GM12878 (cell line): ENCODE measurements around the gene ABHD2. TPM values are rescaled to one million over a fixed set of nuclear protein-coding genes. Genes with fewer than 3 reads are reported as not detected.

Source experiments
- ATAC-seq: fragments of 200-7000 bp; cut with Tn5 transposase; 3 replicates; pipeline ENCODE4 v1.9.1; 2020; ENCODE audit warnings: mild to moderate bottlenecking, moderate library complexity
- BruUV-seq: library from RNA; stranded (reverse); fragments of 400-500 nt; replicated peaks from 2 replicates; lab custom pipeline; 2021; lab: Mats Ljungman, UMichigan
- CTCF ChIA-PET: fragments of 300-600 bp; sonication (Branson Sonifier 250); formaldehyde crosslinking; extraction: SDS; loops from one replicate; lab custom pipeline; 2021; ENCODE audit warnings: inconsistent platforms; lab: Yijun Ruan, JAX
- POLR2A ChIA-PET: fragments of 350-600 bp; formaldehyde crosslinking; extraction: SDS; loops from one replicate; lab custom pipeline; 2021; ENCODE audit warnings: inconsistent platforms; lab: Charles Lee
- RAD21 ChIA-PET: fragments of 300-600 bp; sonication (Branson Sonifier 250); formaldehyde crosslinking; loops from one replicate; lab custom pipeline; 2023; ENCODE audit warnings: antibody characterized with exemption; ENCODE audit not compliant: unreplicated experiment; lab: Charles Lee
- SMC1A ChIA-PET: fragments of 300-600 bp; sonication (Branson Sonifier 250); formaldehyde crosslinking; loops from one replicate; lab custom pipeline; 2023; ENCODE audit not compliant: unreplicated experiment, uncharacterized antibody; lab: Charles Lee
- DNase-seq: peaks from one replicate; pipeline ENCODE4 v3.0.0-alpha.2; 2011; ENCODE audit warnings: low read depth, low spot score
- FAIRE-seq: peaks from 3 replicates; lab custom pipeline; 2011; peaks lifted over from hg19 to GRCh38; lab: Jason Lieb, UNC
- H2AFZ ChIP-seq: 2 replicates; pipeline ENCODE4 v1.6.0; 2011; ENCODE audit warnings: low read depth, low read length, control low read depth; ENCODE audit not compliant: control insufficient read depth
- H3K27ac ChIP-seq: 2 replicates; pipeline ENCODE4 v1.5.1; 2011; ENCODE audit warnings: control low read depth; ENCODE audit not compliant: control insufficient read depth, insufficient read depth
- H3K27me3 ChIP-seq, 2 experiments: replicated peaks in 1 of 2; 2 replicates each; pipeline versions ENCODE4 v1.6.0 to v1.6.1; 2011; ENCODE audit warnings: low read length in 1 of 2; ENCODE audit not compliant: control insufficient read depth in 2 of 2, insufficient read depth in 2 of 2
- H3K36me3 ChIP-seq, 2 experiments: 2 replicates each; pipeline ENCODE4 v1.5.1; 2011; ENCODE audit warnings: low read length in 1 of 2; ENCODE audit not compliant: control insufficient read depth in 2 of 2, insufficient read depth in 2 of 2
- H3K4me1 ChIP-seq: 2 replicates; pipeline ENCODE4 v1.6.1; 2011; ENCODE audit warnings: mild to moderate bottlenecking, low read length, moderate library complexity, mixed read lengths; ENCODE audit not compliant: control insufficient read depth, insufficient read depth
- H3K4me2 ChIP-seq: 2 replicates; pipeline ENCODE4 v1.6.0; 2011; ENCODE audit warnings: control low read depth; ENCODE audit not compliant: control insufficient read depth, insufficient read depth
- H3K4me3 ChIP-seq: fragments of 200-600 bp; sonication (generic); 2 replicates; pipeline ENCODE4 v1.5.1; 2016
- H3K79me2 ChIP-seq: 2 replicates; pipeline ENCODE4 v1.6.0; 2011; ENCODE audit warnings: low read length; ENCODE audit not compliant: control insufficient read depth, insufficient read depth
- H3K9ac ChIP-seq: 2 replicates; pipeline ENCODE4 v1.8.0; 2011; ENCODE audit warnings: low read length, control low read depth, mixed read lengths; ENCODE audit not compliant: control insufficient read depth, insufficient read depth
- H3K9me3 ChIP-seq: replicated peaks from 3 replicates; pipeline ENCODE4 v1.5.1; 2011; ENCODE audit warnings: mild to moderate bottlenecking, low read length; ENCODE audit not compliant: control insufficient read depth, insufficient read depth
- H4K20me1 ChIP-seq: 2 replicates; pipeline ENCODE4 v1.6.0; 2011; ENCODE audit not compliant: control insufficient read depth, insufficient read depth
- ASH2L ChIP-seq: fragments of 300-600, 200-600 bp; sonication (generic); IDR thresholded peaks from 2 replicates; pipeline ENCODE4 v1.6.1; 2017; ENCODE audit warnings: low read depth, mild to moderate bottlenecking, borderline replicate concordance
- FOS ChIP-seq: IDR thresholded peaks from 3 replicates; pipeline ENCODE4 v1.6.1; 2011; ENCODE audit warnings: borderline replicate concordance; ENCODE audit not compliant: insufficient read length; ENCODE audit errors: extremely low read depth
- FOXM1 ChIP-seq: IDR thresholded peaks from 2 replicates; pipeline ENCODE4 v1.6.1; 2012; ENCODE audit warnings: low read depth, mild to moderate bottlenecking, inconsistent platforms, low read length, moderate library complexity
- NFYA ChIP-seq: IDR thresholded peaks from 2 replicates; pipeline ENCODE4 v1.6.1; 2011; ENCODE audit warnings: low read depth, mild to moderate bottlenecking, low read length, improper control_type of control experiment, borderline replicate concordance
- SP1 ChIP-seq: IDR thresholded peaks from one replicate; pipeline ENCODE4 v1.6.1; 2011; ENCODE audit warnings: low read depth, low read length
- TARDBP ChIP-seq: IDR thresholded peaks from 2 replicates; pipeline ENCODE4 v1.6.1; 2016; ENCODE audit warnings: borderline replicate concordance
- ZNF217 ChIP-seq: fragments of 450-650 bp; IDR thresholded peaks from 2 replicates; pipeline ENCODE4 v1.6.1; 2017; ENCODE audit warnings: antibody characterized with exemption, mild to moderate bottlenecking
- WGBS: methylation state at CpG from one replicate; pipeline ENCODE4 v1.1.6; 2016; ENCODE audit warnings: low lambda C conversion rate; ENCODE audit not compliant: insufficient replicate concordance, insufficient coverage; ENCODE audit errors: missing lambda C conversion rate; 5-methylcytosine and 5-hydroxymethylcytosine counted together
- in situ Hi-C: fragments of 300-500 bp; cut with MboI; formaldehyde crosslinking; loops from 9 replicates; pipeline ENCODE4 v1.14.3; 2018; ENCODE audit warnings: mixed read lengths
- intact Hi-C: fragments of 100-400 bp; cut with micrococcal nuclease; formaldehyde crosslinking; loops from one replicate; pipeline ENCODE4 v1.14.2; 2022; ENCODE audit not compliant: unreplicated experiment
- polyA plus RNA-seq, 11 experiments: library from polyadenylated mRNA; depleted of rRNA in 4 of 11; unstranded in 6 of 11; stranded (reverse) in 5 of 11; fragments of >200 nt; fragmentation: Nextera tagmentation in 4 of 11; fragmentation: Illumina TruSeq in 1 of 11; extraction: Ambion mirVana in 4 of 11; extraction: Trizol in 1 of 11; gene quantifications; 1 replicate in 1 of 11; 2 replicates in 10 of 11; pipeline versions ENCODE4 v1.2.1 to v1.2.3, GENCODE V29; 2011 to 2016; ENCODE audit warnings: inconsistent platforms in 2 of 11, missing spikeins in 2 of 11, low read depth in 1 of 11
- total RNA-seq, 4 experiments: library from RNA; depleted of rRNA in 3 of 4; stranded (reverse); fragments of >200 nt in 3 of 4; fragmentation: Illumina TruSeq in 1 of 4; extraction: Trizol in 1 of 4; gene quantifications; 2 replicates each; pipeline versions ENCODE4 v1.2.1 to v1.2.3, GENCODE V29; 2013 to 2021
- TF ChIP-seq, protein P1 (sequence below): IDR thresholded peaks from 2 replicates; pipeline ENCODE4 v1.6.1; 2012; ENCODE audit warnings: low read depth, low read length, improper control_type of control experiment

ABHD2 gene
- total and polyA plus RNA-seq, 10 of the 15 experiments (the other 5 are each of a cell fraction or from before 2014, with no cell fraction given), result 1.2 to 33.6 (median 20.4) TPM

DNA sequence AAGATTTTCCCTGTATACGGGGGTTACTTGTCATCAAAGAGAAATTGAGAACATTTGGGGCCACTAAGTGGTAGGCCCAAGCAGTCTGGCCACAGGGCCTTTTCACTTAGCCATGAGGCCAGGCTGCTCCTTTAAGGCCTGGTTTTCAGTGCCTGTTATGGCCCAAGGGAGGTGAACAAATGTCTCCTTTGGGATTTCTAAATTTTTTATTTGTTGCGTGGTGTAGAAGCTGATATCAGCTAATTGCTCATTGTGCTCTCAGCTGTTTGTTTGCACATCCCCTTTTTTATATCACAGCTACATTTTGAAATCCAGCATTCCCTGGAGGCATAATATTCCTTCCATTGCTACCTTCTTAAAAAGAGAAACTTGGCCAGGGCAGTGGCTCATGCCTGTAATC lies 84.7 kb downstream of the ABHD2 start:
- RAD21 ChIA-PET, result interaction anchor here (0.8 to 6.9 kb wide), 4 partner anchors 27 to 114 kb away, joined by 3 to 62 read pairs (median 4); no protein-coding TSS in a partner anchor
- CTCF ChIA-PET, result interaction anchor here (1.1 to 11.1 kb wide), 12 partner anchors 9 to 268 kb away, joined by 3 to 339 read pairs (median 8); partner anchors contain the start of gene ABHD2
- H3K27ac ChIP-seq, result no peak overlapping the region
- no peaks in the 10 kb centered on the region for H3K27me3 ChIP-seq
- H3K4me2 ChIP-seq, result no peak overlapping the region
- H3K9me3 ChIP-seq, result no peaks in the 10 kb centered on the region
- ATAC-seq (no peak), FAIRE-seq (no peak), DNase-seq (no peak)
- in situ Hi-C loops, result no loop called here
- no peak overlapping the region for H3K9ac ChIP-seq
- WGBS, result 74% methylated on average over 2 of the region's 2 CpGs
- H3K4me3 ChIP-seq, result no peak overlapping the region
- no TSS peak for BruUV-seq
- H4K20me1 ChIP-seq, result no peaks in the 10 kb centered on the region
- intact Hi-C loops, result no loop called here
- peaks cover 1 to 10% of the 10 kb centered on the region in 2 experiments for H3K36me3 ChIP-seq
- H2AFZ ChIP-seq, result no peak overlapping the region
- H3K4me1 ChIP-seq, result peaks cover 6% of the 10 kb centered on the region
- SMC1A ChIA-PET, result interaction anchor here (1.2 to 4.9 kb wide), 4 partner anchors 43 to 268 kb away, joined by 4 to 61 read pairs (median 14); no protein-coding TSS in a partner anchor
- TF ChIP-seq ZNF217, result no peak
- TF ChIP-seq SP1, result no peak
- POLR2A ChIA-PET, result interaction anchor here (1.8 kb wide), 1 partner anchor 85 kb away, joined by 5 read pairs; the partner anchor contains the start of gene ABHD2
- H3K79me2 ChIP-seq, result no peaks in the 10 kb centered on the region

DNA sequence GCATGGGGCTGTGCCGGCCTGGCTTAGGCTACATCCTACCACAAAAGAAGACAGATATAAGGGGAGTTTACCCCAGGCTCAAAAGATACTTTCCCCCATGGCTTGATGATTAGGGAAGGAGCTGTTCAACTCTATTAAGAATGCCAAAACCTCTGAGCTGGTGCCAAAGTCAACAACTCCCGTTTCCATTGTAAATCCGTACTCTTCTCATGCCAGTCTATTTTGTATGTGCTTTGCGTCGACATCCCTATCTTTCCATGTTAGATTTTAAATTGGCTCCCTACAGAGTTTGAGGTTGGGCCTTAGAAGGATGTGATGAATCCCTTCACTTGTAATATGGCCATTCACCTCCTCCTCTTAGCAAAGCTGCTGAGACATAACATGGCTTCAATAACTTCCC lies 86.2 kb downstream of the ABHD2 start:
- no peak for ATAC-seq
- no peak for TF ChIP-seq FOS
- TF ChIP-seq FOXM1, result no peak
- TF ChIP-seq, protein P1, sequence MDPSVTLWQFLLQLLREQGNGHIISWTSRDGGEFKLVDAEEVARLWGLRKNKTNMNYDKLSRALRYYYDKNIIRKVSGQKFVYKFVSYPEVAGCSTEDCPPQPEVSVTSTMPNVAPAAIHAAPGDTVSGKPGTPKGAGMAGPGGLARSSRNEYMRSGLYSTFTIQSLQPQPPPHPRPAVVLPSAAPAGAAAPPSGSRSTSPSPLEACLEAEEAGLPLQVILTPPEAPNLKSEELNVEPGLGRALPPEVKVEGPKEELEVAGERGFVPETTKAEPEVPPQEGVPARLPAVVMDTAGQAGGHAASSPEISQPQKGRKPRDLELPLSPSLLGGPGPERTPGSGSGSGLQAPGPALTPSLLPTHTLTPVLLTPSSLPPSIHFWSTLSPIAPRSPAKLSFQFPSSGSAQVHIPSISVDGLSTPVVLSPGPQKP, result no peak
- TF ChIP-seq TARDBP, result no peak
- no peak for TF ChIP-seq ASH2L
- TF ChIP-seq NFYA, result no peak
- Histone ChIP-seq H3K27ac (no peak overlapping the region), H4K20me1 (no peaks in the 10 kb centered on the region), H3K79me2 (no peaks in the 10 kb centered on the region), H3K9me3 (no peaks in the 10 kb centered on the region), H3K27me3 (no peaks in the 10 kb centered on the region), H2AFZ (no peak overlapping the region), H3K4me3 (no peak overlapping the region), H3K4me1 (peaks cover under 1% of the 10 kb centered on the region; the same call in 1 of the 2 replicates), H3K4me2 (no peak overlapping the region), H3K36me3 (peaks cover 5 to 13% of the 10 kb centered on the region in 2 experiments), H3K9ac (no peak overlapping the region)
- CTCF ChIA-PET, result interaction anchor here (0.6 to 11.1 kb wide), 7 partner anchors 10 to 536 kb away, joined by 3 to 339 read pairs (median 5); no protein-coding TSS in a partner anchor
- intact Hi-C loops (no loop called here), in situ Hi-C loops (no loop called here)
- SMC1A ChIA-PET, result interaction anchor here (1.0 to 4.9 kb wide), 2 partner anchors 45 to 115 kb away, joined by 4 to 61 read pairs; no protein-coding TSS in a partner anchor
- WGBS, result 97% methylated on average over 5 of the region's 5 CpGs
- RAD21 ChIA-PET, result interaction anchor here (1.7 to 6.9 kb wide), 2 partner anchors 45 to 116 kb away, joined by 5 to 62 read pairs; no protein-coding TSS in a partner anchor
- no peak for FAIRE-seq
- POLR2A ChIA-PET, result no interaction called here
- DNase-seq, result no peak
- no TSS peak for BruUV-seq
